ENCODE results near the gene SLC10A4.
"Not testable (repeated sequence)": the region's sequence is repeated elsewhere in the genome, so short reads cannot be mapped to it uniquely, and the experiment has no call there.

SLC10A4 gene

GRCh38 chr4:48483006-48483776 is at the start of gene SLC10A4:
Gene SLC10A4 (plus strand): TSS chr4:48483343. CDS start chr4:48483562, 219 bp downstream.
- DNase-seq (ENCODE audit: low spot score), result no peak

DNA sequence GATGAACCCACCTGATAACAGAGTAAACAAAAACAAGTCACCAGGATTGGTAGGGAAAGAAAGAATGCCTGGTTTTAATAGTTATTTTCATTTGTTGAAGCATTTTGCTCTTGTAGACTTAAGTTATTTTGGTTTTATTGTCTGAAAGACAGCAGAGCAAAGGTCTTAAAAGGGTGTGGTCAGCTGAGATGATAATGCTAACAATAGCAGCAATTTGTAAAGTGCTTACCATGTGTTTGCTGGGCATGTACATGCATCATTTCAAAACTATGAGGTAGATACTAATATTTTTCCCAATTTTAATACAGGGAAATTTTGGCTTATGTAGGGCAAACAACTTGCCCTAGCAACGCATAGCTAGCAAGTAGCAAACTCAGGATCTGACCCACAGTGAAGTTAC is 46.8 kb upstream of the SLC10A4 start:
- DNase-seq (ENCODE audit: low spot score), result no peak

GRCh38 chr4:48439988-48440387 is 43.2 kb upstream of the SLC10A4 start:
- DNase-seq (ENCODE audit: low spot score), result no peak

DNA sequence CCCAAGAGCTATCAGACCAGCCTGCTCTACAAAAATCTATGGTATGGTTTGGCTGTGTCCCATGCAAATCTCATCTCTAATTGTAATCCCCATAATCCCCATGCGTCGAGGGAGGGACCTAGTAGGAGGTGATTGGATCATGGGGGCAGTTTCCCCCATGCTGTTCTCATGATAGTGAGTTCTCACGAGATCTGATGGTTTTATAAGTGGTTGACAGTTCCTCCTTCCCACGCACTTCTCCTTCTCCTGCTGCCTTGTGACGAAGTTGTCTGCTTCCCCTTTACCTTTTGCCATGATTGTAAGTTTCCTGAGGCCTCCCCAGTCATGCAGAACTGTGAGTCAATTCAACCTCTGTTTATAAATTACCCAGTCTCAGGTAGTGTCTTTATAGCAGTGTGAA is 42.2 kb upstream of the SLC10A4 start:
- DNase-seq (ENCODE audit: low spot score), result not testable (repeated sequence)

DNA sequence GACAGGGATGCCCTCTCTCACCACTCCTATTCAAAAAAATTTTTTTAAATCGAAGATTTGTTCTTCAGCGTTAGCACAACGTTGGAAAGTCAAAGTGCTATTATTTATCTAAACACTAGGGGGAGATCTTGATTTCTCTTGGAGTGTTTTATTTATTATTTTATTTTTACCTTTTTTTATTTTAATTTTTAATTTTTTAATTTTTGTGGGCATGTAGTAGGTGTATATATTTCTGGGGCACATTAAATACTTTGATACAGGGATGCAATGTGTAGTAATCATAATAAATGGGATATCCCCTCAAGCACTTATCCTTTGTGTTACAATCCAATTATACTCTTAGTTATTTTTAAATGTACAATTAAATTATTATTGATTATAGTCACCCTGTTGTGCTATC is 37.4 kb upstream of the SLC10A4 start:
- DNase-seq (ENCODE audit: low spot score), result no peak

DNA sequence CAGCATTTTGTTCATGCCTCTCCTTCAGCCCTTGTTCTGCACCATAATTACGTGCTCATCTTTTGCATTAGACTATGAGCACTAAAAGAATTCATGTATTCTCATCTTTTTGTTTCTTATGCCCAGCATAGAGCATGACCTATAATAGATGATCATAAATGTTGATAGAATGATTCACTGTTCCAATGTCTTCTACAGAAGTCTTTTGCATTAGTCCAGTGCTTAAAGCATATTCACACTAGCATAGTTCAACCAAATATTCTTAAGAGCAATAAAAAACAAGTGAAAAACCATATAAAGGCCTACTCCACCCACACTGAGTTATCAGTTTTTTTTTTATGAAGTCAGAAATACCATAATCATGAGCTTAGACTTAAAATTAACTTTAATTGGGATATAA is 36.5 kb upstream of the SLC10A4 start:
- DNase-seq (ENCODE audit: low spot score), result no peak

- DNase-seq (ENCODE audit: low spot score), result no peak
Observed at GRCh38 chr4:48449151-48449550, 34.0 kb upstream of the SLC10A4 start.

DNA sequence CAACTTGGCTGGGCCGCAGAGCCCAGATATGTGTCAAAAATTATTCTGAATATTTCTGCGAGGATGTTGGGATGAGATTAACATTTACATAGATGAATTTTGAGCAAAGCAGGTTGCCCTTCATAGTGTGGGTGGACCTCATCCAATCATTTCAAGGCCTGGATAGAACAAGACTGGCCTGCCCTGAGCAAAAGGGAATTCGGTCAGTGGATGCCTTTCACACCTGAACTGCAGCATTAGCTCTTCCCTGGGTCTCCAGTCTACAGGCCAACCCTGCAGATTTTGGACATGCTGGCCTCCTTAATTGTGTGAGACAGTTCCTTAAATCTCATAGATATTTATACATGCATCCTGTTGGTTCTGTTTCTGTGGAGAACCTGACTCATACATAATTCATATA is 32.4 kb upstream of the SLC10A4 start:
- DNase-seq (ENCODE audit: low spot score), result no peak

DNA sequence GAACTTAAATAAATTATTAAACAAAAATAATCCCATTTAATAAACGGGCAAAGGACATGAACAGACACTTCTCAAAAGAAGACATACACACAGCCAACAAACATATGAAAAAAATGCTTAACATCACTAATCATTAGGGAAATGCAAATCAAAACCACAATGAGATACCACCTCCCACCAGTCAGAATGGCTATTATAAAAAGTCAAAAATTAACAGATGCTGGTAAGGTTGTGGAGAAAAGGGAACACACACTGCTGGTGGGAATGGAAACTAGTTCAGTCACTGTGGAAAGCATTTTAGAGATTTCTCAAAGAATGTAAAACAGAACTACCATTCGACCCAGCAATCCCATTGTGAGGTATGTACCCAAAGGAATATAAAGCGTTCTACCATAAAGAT is 31.5 kb upstream of the SLC10A4 start:
- not testable (repeated sequence) for DNase-seq (ENCODE audit: low spot score)

- DNase-seq (ENCODE audit: low spot score), result no peak
Observed at GRCh38 chr4:48454591-48454990, 28.6 kb upstream of the SLC10A4 start.

- DNase-seq (ENCODE audit: low spot score), result no peak
Observed at GRCh38 chr4:48461000-48461399, 22.1 kb upstream of the SLC10A4 start.

DNA sequence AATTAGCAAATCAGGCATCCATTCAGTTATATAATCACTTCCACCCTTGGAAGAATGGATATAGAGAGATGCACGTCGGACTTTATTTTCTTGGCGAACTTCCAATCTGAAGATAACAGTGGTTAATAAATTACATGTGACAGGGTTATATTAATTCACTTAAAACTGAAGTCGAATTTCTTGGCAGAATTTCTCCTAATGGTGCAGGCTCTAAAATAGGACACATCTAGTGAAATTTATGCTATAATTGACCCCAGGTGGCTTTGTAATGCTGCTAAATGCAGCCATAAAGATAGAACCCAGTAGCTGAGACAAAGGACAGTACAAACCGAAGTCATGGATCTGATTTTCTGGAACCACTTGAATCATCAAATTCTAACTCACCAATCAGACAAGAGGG is 20.8 kb upstream of the SLC10A4 start:
- no peak for DNase-seq (ENCODE audit: low spot score)

DNA sequence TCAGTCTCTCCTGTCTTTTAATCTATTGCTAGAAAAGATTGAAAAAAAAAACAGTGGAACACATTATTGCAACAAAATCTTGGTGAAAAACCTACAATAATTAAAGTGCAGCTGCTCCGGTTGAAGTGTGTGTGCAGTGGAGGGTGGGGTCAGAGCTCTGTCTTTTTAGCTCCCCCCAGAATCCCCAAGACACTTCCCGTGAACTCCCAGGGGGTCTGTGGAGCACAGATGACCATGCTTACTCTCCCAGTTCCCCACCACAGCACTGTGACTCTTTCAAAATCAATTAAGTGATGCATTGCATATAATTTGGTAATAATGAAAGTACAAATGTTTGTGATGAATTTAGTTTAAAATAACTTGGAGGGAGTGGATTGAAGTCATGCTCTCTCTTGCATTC is 15.7 kb upstream of the SLC10A4 start:
- DNase-seq (ENCODE audit: low spot score), result no peak

GRCh38 chr4:48467891-48468290 is 15.3 kb upstream of the SLC10A4 start:
- DNase-seq (ENCODE audit: low spot score), result no peak

GRCh38 chr4:48470137-48470536 is 13.0 kb upstream of the SLC10A4 start:
- no peak for DNase-seq (ENCODE audit: low spot score)

DNA sequence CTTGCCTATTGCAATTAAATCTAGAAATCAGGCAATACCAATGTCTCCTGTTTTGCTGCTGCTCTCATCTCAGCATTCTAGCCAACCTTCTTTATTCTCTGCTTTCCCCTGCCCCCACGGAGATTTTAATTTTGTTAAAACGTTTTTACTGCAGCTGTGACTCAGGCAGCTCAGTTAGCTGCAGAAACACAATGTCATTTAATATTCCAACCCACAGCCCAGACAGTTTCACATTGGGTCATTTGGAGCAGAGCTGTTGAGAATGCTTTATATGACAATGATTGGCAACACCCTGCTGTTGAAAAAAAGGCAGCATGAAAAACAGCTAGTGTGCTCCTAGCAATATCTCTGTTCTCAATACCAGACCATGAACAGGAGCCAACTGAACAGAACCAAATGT is 12.6 kb upstream of the SLC10A4 start:
- DNase-seq (ENCODE audit: low spot score), result no peak

DNA sequence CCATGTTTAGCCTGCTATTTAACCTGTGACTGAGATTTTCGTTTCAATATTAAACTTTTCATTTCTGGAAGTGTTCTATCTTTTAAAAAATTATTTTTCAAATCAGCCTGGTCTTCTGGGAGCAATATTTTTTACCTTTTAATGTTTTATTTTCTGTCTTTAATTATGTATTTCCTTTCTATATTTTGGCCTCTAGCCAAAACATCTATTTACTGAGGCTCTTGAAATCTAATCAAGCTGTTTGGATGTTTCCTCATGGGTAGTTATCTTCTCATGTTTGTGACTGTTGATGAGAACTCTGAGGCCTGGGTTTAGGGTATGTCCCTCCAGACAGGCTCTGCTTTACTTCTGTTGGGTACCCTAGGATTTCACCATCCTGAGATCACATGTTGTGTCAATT is 10.3 kb upstream of the SLC10A4 start:
- DNase-seq (ENCODE audit: low spot score), result no peak

- no peak for DNase-seq (ENCODE audit: low spot score)
Observed at GRCh38 chr4:48475770-48476169, 7.4 kb upstream of the SLC10A4 start.

DNA sequence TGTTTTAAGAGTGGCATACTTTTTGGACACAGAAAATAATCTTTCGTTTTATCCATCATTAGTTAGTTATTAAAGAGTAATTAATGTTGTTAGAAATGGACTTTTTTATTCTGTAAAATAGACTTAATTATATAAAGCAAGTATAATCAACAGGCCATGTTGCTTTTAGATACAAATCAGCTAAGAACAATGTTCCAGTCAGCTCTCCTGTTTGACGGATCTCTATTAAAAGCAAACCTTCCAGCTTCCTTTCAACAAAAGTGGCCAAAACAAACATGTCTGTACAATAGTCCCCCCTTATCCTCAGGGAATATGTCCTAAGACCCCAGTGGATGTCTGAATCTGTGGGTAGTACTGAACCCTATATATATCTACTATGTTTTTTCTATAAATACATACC is 4.9 kb upstream of the SLC10A4 start:
- no peak for DNase-seq (ENCODE audit: low spot score)

- no peak for DNase-seq (ENCODE audit: low spot score)
Observed at GRCh38 chr4:48481581-48481980, 1.6 kb upstream of the SLC10A4 start.

GRCh38 chr4:48483777-48484493 is 792 bp downstream of the SLC10A4 start:
- no peak for DNase-seq (ENCODE audit: low spot score)

DNA sequence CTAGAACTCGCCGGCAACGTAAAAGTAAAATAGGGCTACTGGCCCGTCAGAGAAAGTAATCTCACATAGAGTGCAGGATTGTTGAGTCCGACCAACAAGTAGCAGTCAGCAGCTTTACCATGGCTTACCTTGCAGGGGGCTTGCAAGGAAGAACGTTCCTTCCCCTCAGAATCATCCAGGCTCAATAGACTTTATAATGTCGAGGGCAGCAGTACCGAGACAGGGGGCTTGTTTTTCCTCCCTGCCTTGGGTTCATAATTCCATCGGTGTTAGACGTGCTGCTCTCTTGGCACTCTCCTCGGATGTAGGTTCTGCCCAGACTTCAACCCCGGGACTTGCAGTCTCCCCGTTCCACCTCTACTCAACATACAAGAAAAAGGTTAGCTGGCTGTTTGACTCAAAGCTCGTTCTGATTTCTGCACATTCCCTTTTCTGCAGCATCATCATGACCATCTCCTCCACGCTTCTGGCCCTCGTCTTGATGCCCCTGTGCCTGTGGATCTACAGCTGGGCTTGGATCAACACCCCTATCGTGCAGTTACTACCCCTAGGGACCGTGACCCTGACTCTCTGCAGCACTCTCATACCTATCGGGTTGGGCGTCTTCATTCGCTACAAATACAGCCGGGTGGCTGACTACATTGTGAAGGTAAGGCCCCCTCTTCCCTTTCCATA is 1.5 kb downstream of the SLC10A4 start:
- no peak for DNase-seq (ENCODE audit: low spot score)

DNA sequence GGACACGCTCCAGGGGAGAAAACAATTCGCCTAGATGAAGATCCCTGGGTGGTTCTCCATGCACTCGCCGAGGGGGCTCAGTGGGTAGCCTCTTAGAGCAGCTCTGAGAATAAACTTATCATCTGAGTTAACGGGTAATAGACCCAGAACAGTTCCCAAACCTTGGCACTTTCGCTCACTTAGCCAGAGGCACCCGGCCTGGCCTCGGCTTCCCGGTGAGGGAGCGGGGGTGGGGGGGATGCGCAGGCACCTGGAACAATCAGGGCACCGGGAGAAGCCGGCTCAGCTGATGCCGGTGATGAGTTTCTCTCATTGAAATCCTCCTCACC is 6.5 kb downstream of the SLC10A4 start:
- DNase-seq (ENCODE audit: low spot score), result no peak

Data from CD4-positive, alpha-beta T cell treated with Interleukin-6 at 100 ng/mL for 8 hours (primary cell).